LNCAP (cell line): ENCODE measurements around the gene UAP1L1.

Source experiments
- TF ChIP-seq, protein P1 (sequence below): fragments of 450-650 bp; IDR thresholded peaks from 2 replicates; pipeline ENCODE4 v1.5.1; 2017; ENCODE audit warnings: mild to moderate bottlenecking

UAP1L1 gene

DNA sequence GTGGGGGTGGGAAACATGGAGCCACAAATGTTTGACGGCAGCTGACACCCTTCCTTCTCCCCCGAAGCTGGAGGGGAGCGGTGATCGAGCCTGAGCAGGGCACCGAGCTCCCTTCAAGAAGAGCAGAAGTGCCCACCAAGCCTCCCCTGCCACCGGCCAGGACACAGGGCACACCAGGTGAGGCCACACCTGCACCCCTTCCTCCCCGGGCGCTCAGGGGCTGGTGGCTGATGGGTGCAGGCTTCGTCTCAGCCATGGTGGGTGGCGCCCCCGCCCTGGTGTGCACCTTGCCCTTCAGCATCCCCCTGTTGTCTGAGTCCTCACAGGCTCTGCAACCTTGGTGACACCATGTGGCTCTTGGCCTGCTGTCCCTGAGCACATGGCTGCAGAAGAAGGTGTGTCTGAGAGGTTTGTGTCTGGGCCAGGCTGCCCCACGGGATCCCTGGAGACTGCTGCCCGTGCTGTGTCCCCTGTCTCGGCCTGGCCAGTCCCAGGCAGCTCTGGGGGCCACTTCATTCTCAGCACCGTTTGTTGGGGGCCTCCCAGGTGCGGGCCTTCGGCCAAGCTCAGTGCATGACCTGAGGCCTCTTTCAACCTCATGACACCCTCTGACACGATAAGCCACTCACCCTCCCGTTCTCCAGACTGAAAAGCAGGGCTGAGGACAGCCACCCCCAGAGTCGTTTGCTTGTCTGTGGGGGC is 20.6 kb downstream of the UAP1L1 start:
- TF ChIP-seq, protein P1, sequence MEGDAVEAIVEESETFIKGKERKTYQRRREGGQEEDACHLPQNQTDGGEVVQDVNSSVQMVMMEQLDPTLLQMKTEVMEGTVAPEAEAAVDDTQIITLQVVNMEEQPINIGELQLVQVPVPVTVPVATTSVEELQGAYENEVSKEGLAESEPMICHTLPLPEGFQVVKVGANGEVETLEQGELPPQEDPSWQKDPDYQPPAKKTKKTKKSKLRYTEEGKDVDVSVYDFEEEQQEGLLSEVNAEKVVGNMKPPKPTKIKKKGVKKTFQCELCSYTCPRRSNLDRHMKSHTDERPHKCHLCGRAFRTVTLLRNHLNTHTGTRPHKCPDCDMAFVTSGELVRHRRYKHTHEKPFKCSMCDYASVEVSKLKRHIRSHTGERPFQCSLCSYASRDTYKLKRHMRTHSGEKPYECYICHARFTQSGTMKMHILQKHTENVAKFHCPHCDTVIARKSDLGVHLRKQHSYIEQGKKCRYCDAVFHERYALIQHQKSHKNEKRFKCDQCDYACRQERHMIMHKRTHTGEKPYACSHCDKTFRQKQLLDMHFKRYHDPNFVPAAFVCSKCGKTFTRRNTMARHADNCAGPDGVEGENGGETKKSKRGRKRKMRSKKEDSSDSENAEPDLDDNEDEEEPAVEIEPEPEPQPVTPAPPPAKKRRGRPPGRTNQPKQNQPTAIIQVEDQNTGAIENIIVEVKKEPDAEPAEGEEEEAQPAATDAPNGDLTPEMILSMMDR, result no peak

DNA sequence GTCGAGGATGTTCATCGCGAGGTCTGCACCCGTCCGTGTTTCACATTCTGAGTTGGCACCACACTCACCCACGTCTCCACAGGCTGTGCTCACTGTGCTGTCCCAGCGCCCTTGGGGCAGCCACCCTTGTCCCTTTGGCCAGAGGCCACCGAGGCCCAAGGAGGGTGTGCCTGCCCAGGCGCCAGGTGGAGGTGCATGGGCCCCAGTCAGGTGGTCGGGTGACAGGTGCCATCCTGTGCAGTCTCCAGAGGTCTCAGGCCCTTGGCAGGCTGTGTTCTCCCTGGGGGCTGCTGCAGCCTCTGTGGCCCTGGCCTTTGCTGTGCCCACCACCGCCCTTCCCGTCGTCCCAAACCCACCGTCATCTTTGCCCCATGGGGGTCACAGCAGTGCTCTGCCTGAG is 21.9 kb downstream of the UAP1L1 start:
- TF ChIP-seq, protein P1, result no peak

DNA sequence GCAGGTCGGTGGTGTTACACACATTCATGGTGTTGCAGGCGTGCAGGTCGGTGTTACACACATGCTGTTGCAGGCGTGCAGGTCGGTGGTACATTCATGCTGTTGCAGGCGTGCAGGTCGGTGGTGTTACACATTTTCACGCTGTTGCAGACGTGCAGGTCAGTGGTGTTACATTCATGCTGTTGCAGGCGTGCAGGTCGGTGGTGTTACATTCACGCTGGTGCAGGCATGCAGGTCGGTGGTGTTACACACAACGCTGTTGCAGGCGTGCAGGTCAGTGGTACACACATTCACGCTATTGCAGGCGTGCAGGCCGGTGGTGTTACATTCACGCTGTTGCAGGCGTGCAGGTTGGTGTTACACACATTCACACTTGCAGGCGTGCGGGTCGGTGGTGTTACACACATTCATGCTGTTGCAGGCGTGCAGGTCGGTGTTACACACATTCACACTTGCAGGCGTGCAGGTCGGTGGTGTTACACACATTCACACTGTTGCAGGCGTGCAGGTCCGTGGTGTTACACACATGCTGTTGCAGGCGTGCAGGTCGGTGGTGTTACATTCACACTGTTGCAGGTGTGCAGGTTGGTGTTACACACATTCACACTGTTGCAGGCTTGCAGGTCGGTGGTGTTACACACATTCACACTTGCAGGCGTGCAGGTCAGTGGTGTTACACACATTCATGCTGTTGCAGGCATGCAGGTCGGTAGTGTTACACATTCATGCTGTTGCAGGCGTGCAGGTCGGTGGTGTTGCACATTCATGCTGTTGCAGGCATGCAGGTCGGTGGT is 26.1 kb downstream of the UAP1L1 start:
- TF ChIP-seq, protein P1, result no peak

DNA sequence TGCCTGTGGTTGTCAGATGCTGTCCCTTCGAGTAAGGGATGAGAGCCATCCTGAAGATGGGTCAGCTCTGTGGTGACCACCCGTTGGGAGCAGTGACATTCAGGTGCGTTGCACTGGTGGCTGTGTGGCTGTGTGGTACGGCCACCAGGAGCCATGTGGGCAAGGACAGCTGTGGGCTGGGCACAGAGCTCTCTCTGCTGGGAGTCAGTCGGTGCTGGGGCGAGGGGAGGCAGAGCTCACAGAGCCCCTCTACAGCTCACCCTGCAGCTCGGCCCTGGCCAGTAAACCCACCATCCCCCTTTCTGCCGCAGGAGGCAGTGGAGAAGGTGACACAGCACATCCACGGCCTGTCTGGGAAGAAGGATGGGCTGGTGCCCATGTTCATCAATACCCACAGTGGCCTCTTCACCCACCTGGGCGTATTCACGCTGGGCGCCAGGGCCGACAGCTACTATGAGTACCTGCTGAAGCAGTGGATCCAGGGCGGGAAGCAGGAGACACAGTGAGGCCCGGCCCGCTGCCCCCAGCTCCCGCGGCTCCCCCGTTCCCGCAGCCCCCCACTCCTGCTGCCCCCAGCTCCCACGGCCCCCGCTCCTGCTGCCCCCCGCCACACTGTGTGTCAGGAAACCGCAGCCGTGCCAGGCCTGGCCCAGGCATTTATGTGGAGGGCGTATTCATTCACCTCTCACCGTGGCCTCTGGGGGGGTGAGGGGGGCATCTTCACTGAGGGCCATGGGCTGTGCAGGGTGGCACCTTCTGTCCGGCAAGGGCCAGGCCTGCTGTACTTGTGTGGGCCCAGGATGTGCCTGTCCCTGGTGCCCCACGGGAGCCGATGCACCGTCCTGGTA is 28.7 kb downstream of the UAP1L1 start:
- TF ChIP-seq, protein P1, result no peak

DNA sequence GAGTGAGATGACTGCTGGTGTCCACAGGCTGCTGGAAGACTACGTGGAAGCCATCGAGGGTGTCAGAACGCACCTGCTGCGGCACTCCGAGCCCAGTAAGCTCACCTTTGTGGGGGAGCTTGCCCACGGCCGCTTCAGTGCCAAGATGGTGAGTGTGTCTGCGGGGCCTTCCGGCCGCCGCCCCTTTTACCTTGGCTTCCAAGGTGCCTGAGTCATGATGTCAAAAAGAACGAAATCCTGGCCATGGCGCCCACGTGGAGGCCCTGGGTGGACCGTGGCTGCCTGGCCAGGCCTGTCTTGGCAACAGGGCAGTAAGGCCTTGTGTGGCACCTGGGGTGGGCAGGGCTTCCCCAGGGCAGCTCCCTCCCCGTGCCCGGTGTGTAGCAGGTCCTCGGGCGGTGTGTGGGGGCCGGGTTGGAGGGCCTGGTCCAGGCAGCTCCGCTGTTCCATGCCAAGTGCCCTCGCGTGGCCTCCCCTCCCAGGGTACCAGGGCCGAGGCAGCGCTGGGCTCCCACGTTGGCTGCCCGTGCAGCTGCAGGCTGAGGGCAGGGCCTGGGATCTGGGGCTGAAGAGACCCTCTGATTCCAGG is 29.4 kb downstream of the UAP1L1 start:
- TF ChIP-seq, protein P1, result no peak

DNA sequence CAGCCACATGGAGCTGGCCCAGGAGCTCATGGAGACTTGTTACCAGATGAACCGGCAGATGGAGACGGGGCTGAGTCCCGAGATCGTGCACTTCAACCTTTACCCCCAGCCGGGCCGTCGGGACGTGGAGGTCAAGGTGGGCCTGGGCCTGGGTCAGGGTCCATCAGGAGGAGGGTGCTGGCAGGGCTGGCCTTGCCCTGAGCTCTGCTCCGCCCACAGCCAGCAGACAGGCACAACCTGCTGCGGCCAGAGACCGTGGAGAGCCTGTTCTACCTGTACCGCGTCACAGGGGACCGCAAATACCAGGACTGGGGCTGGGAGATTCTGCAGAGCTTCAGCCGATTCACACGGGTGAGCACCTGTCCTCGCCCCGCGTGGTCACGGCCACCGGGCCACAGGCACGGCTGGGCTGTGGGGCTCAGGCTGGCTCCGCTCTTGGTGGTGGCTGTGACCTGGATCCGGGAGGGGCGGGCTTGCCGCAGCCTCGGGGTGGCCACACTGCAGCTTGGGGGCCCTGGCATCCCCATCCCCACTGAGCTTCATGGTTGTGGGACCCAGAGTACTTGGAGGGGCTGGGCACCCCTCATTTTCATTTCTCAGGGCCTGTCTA is 30.1 kb downstream of the UAP1L1 start:
- TF ChIP-seq, protein P1, result no peak

DNA sequence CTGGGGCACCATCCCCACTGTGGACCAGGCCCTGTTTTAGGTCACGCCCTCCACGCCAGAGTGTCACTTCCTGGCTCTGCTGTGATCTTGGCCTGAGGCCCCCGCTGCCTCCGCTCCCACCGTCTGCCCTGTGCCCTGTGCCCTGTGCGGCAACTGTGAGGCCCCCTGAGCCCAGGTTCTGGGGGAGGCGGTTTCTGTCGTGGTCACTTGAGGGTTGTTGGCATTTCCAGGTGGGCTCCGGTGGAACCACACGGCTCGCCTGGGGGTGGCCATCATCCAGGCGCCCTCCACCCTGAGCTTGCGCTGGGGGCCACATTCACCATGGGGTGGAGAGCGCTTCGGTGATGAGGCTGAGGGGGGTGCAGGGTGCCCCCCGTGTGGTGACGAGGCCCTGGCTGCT is 30.7 kb downstream of the UAP1L1 start:
- TF ChIP-seq, protein P1, result no peak
